Cerebellar cortex (tissue), 1 donor: ENCODE measurements around the gene ZNF695.

Experiments used
- DNase-seq: peaks from one replicate; pipeline ENCODE4 v3.0.0-alpha.2; 2015; ENCODE audit warnings: low spot score

The ZNF695 gene

GRCh38 chr1:246959944-246960693 is 47.7 kb downstream of the ZNF695 start:
- DNase-seq, result no peak

- no peak for DNase-seq
Measured at GRCh38 chr1:246954126-246954525, 53.7 kb downstream of the ZNF695 start.

DNA sequence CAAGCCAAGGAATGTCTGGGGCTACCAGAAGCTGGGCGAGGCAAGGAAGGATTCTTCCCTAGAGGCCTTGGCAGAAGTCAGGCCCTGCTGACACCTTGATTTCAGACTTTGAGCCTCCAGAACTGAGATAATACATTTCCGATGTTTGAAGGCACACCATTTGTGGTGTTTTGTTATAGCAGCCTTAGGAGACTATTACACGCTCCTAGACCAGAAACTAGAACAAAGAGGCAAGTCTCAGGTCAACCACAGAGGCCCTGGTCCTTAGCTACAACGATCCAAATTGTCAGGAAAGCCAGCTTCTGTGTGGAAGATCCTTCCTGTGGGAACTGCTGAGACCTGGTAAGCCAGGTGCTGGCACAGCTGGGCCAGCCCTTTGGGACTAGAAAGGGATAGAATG is 56.4 kb downstream of the ZNF695 start:
- DNase-seq, result no peak

DNA sequence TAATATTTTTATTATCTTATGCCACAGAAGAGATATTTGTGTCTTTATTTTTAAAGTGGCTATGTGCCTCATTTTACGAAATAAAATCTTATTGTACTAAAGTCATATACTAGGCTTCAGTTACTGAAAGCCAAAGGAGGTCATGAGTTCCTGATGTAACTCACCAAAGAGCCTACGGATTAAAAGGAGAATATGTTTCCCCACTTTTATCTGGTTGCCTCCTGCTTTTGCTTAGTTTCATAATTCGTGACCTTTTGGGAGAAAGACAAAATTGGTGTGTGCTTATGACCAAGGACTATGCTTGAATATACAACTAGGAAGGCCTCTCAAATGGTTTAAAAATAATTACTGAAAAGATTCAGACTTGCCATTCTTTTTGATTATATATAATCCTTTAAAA is 57.9 kb downstream of the ZNF695 start:
- DNase-seq, result no peak

DNA sequence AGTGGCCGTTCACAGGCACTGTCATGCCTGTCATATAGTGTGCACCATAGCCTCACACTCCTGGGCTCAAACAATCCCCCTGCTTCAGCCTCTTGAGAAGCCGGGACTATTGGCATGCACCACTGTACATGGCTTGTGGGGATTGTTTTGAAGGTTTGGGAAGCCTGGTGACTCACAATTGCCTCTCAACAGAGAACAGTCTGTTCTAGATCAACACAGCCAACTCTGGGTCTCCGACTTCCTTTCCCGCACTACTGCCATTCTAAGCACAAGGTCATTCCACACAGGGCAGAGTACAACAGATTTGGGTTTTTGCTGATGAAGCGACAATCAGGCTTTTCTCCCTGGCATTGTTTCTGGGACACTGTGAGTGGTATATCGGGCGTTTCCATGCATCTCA is 60.6 kb downstream of the ZNF695 start:
- no peak for DNase-seq

- DNase-seq, result no peak
Measured at GRCh38 chr1:246946366-246946765, 61.5 kb downstream of the ZNF695 start.
